ENCODE measurements around the gene SCAMP2.
"Not testable (repeated sequence)": the region's sequence is repeated elsewhere in the genome, so short reads cannot be mapped to it uniquely, and the experiment has no call there.

The SCAMP2 gene

DNA sequence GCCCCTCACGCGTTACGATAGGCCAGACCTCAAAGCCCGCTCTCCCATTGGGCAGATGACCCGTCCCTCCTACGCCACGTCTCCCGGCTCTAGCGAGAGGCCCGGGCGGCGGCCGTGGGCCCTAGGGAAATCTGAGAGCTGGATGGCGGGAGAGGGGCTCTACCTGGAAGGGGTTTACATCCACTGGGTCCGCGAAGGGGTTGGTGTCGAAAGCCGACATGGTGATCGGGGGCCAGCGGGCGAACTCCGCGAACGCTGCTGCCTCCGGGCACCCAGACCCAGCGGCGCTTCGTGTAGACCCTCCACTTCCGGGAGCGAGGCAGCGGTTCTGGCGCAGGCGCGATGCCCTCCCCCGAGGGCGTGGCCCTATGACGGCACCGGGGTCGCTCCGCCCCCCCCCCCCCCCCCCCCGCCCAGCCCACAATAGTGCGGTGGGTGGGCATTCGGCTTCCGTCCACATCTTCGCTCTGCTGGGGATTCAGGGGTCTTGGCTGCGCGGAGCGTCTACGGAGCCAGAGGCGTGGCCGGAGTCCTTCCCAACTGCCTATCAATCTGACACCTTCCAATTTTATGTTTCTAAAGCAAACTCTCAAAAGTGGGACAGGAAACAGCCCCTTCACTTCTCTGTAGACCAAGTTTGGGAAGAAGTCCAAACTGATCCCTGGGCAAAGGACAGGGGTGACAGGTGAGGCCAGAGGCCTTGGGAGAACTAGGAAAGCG lies at the start of gene SCAMP2:
Gene SCAMP2, minus strand, starts transcription at position 330 of the 720 bp plus-strand sequence. Its CDS starts 110 bp downstream, at position 220.
- peak; percentile 96 for DNase-seq (ENCODE audit: low spot score)

GRCh38 chr15:74920456-74920855 lies 47.3 kb upstream of the SCAMP2 start:
- no peak for DNase-seq (ENCODE audit: low spot score)

GRCh38 chr15:74917676-74918075 lies 44.5 kb upstream of the SCAMP2 start:
- DNase-seq (ENCODE audit: low spot score), result no peak

DNA sequence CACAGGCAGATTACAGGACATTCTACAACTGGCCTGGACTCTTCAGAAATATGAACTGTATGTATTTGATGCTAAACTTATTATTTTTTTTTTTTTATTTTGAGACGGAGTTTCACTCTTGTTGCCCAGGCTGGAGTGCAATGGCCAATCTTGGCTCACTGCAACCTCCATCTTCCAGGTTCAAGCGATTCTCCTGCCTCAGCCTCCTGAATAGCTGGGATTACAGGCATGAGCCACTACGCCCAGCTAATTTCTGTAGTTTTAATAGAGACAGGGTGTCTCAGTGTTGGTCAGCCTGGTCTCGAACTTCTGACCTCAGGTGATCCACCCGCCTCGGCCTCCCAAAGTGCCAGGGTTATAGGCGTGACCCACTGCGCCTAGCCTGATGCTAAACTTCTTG lies 40.6 kb upstream of the SCAMP2 start:
- DNase-seq (ENCODE audit: low spot score), result not testable (repeated sequence)

GRCh38 chr15:74913041-74913440 lies 39.9 kb upstream of the SCAMP2 start:
- no peak for DNase-seq (ENCODE audit: low spot score)

DNA sequence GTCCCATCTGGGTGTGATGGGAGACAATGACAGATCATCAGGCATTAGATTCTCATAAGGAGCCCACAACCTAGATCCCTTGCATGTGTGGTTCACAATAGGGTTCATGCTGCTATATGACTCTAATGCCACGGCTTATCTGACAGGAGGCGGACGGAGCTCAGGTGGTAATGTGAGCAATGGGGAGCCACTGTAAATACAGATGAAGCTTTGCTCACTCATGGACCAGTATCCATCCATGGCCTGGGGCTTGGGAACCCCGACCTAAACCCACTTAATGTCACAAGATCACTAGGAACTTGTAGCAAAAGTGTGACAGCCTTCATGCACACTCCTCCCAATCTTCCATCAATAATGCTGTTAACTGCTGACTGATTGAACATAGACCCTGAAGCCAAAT lies 35.5 kb upstream of the SCAMP2 start:
- DNase-seq (ENCODE audit: low spot score), result no peak

DNA sequence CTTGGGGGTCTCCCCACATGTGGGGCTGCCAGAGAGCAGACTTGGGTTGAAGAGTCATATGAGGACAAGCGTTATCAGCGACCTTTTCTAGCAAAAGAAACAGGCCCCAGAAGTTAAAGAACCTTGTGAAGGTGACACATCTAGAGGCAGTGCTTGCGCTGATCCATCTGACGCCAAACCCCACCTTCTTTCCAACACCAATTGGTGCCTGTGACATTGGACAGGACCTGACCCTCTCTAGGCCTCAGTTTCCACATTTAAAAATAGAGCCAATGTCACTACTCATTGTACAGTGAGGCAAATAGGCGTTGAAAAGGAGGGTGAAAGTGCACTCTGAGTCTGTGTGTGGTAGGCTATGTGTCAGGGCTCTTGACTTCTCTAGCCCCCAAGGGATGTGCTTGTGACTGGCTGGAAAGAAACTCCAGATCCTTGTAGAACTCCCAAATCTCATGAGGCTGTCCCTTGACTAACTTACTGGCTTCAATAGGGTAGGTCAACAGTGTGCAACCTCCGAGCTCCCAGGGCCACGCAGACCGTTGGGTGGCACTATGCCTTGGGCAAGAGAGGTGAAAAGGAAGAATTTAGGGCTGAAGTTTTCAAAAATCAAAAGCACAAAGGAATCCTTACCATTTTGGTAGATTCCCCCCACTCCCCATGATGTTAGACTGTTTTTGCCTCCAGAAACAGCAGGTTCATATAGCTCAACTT lies 34.2 kb upstream of the SCAMP2 start:
- DNase-seq (ENCODE audit: low spot score), result no peak

GRCh38 chr15:74906450-74907162 lies 33.4 kb upstream of the SCAMP2 start, which contains the start of gene FAM219B:
Gene FAM219B (minus strand): TSS chr15:74906851. CDS start chr15:74906800, 51 bp downstream.
- DNase-seq (ENCODE audit: low spot score), result peak; percentile 93

DNA sequence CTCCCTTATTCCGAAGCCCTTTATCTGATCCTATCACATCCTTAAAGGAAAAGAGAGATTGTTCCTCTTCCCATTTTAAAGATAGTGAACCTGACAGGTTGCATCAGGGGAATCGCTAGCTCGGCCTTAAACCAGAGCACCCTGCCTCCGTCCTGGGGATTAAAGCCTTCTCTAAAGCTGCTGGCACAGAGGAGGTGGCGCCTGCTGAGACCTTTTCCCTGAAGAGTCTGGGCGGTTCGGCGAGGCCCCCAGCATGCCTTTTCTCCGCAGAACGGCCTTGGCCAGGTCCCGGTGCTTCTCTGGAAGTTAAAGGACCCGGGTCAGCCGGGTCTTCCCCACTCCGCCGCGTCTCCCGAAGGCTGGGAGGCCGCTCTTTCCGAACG lies 32.9 kb upstream of the SCAMP2 start:
- DNase-seq (ENCODE audit: low spot score), result peak; percentile 70

DNA sequence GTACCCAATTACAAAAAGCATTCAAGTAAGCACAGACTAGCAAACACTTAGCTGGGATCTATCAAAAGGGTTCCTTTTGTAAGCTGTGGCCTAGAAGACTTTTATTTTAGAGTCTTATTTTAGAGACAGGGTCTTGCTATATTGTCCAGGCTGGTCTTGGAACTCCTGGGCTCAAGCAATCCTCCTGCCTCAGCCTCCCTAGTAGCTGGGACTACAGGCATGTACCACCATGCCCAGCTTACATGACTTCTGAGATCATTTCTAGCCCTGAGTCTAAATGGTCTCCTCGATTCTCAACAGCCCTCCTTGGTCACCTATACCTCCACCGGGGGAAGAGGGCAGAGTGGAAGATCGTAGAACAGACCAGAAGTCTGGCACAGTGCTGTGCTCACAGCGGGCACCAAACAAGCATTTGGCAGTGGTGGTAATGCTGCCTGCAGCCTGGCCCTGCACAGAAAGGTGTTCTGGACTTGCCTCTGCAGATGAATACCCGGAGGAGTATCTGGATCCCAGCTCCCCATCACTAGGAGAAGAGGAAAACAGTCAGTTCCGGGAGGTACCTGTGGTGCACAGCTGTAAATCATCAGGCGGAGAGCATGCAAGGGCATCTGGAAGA lies 31.1 kb upstream of the SCAMP2 start:
- no peak for DNase-seq (ENCODE audit: low spot score)

GRCh38 chr15:74903676-74904075 lies 30.5 kb upstream of the SCAMP2 start:
- DNase-seq (ENCODE audit: low spot score), result no peak

DNA sequence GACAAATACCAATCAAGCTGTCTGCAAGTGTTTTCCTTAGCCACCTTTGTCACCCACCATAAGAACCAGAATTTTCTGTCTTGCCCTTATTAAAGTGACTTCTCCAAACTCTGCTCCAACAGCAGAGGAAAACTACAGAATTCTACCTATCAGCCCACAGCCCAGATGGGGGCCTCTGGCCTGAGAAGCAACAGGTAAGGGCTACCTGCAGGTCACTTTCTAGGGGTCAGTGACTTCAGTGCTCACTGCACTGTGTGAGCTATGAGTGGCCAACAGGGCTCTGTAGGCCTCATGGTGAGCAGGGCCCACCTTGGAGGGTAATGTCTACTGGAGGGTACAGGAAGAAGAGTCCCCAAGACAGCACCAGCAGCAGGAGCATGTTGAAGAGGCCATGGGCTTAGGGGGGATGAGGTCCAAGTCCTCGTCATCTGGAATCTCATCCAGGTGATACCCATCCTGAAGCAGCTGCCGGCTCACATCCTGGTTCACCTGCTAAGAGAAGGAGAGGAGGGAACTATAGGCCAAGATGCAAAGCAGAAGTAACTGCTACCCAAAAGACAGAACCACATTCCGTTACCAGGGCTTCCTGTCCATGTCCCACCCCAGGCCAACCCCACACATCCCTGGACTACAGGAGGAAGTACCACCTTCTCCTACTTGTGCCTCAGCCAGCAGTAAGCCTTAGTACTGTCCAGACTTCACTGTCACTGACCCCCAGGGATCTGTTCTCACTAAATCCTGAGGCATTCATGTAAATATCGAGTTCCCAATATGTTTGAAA lies 29.3 kb upstream of the SCAMP2 start:
- no peak for DNase-seq (ENCODE audit: low spot score)

GRCh38 chr15:74901612-74902063 lies 28.5 kb upstream of the SCAMP2 start:
- peak; percentile 60 for DNase-seq (ENCODE audit: low spot score)

GRCh38 chr15:74897300-74897701 lies 24.1 kb upstream of the SCAMP2 start:
- no peak for DNase-seq (ENCODE audit: low spot score)

DNA sequence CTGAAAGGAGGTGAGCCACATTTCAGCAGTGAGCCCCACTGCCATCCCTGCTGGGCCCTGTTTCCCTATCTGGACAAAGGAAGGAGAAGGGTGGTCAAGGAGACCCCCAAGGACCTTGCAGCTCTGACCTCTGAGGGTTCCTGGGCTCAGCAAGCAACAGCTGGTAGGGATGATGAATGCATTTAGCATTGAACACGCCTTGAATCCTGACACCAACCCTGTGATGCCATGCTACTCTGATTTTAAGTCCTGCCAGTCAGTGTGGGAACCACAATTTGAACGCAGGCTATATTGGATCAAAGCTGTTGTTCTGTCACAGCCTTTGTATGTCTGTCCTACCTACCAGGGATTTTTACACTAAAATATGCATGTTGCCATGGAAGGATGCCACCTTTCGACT lies 23.2 kb upstream of the SCAMP2 start:
- DNase-seq (ENCODE audit: low spot score), result no peak

DNA sequence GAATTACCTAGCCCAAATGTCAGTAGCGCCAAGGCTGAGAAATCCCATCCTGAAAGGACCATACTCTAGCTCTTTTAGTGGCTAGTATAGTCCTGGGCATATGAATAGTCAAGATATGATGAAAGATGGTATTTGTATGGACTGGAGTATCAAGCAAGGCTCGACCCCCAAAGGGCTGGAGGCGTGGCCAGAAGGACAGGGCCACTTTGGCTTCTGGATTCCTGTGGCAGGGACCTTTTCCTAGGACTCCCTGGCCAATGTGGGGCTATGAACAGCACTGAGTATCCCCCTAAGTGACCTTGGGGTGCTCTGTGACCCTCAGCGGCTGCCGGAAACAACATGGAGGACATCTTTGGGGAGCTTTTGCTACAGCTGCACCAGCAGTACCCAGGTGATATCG lies 22.7 kb upstream of the SCAMP2 start:
- no peak for DNase-seq (ENCODE audit: low spot score)

GRCh38 chr15:74894383-74894782 lies 21.2 kb upstream of the SCAMP2 start:
- DNase-seq (ENCODE audit: low spot score), result not testable (repeated sequence)

DNA sequence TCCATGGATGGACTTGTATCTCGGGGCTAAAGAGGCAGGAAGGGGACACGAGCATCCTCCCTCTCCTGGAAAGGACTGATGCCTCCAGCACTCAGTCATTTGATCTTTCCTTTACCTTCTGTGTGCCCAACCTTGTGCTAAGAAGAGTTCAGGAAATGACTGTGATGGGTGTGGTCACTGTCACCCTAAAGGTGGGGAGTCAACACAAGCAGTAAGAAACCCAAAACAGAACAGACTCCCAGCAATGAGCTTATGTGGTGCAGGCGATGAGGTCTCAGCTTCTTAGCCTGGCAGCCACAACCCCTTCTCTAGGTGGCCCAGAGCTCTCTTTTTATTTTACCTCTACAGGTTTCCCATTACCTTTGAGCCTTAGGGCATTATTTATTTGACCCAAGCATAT lies 20.5 kb upstream of the SCAMP2 start:
- no peak for DNase-seq (ENCODE audit: low spot score)

GRCh38 chr15:74892931-74893330 lies 19.8 kb upstream of the SCAMP2 start:
- DNase-seq (ENCODE audit: low spot score), result no peak

DNA sequence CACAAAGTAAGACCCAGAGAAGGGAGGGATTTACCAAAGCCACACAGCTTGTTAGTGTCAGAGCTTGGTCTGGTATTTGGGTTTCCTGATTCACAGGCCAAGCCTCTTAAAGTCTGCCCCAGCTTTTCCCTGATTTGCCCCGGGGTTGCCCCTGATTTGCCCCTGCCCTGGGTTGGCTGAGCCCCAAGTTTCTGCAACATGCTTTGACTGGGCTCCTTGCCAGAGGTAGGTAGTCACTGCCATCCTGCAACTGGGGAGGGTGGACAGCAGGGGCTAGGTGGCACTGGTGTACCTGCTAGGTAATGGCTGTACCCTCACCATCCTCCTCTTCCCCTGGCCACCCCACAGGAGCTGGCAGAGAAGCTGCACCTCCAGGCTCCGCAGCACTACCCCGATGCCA lies 19.1 kb upstream of the SCAMP2 start:
- no peak for DNase-seq (ENCODE audit: low spot score)

GRCh38 chr15:74891469-74891868 lies 18.3 kb upstream of the SCAMP2 start:
- DNase-seq (ENCODE audit: low spot score), result no peak

DNA sequence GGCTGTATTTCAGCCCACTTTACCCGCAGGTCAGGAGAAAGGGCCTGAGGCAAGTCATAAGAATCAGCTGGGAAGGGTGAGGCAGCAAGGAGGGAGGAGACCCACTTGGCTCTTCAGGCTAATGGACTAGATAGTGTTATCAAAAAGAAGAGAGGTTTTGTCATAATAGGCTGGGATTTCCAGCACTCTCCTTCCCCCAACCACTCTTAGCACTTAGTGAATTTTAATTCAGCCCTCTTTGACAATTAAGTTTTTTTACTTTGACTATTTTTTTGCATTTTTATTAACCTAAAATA lies 17.4 kb upstream of the SCAMP2 start:
- DNase-seq (ENCODE audit: low spot score), result no peak
